ENCODE data around the gene FSHR. TPM values are rescaled to one million over a fixed set of nuclear protein-coding genes. Genes with fewer than 3 reads are reported as not detected.

Gene FSHR
- total RNA-seq, 6 donors from 2014 or later: not detected

- no peak for TF ChIP-seq EP300 (IDR thresholded peaks at IDR 0.05)
- no peak for TF ChIP-seq POLR2AphosphoS5 (IDR thresholded peaks at IDR 0.05)
- no peak for TF ChIP-seq POLR2A (IDR thresholded peaks at IDR 0.05)
- no peak for TF ChIP-seq CTCF (IDR thresholded peaks at IDR 0.05)
- H3K36me3 ChIP-seq: no peaks in the 10 kb centered on the region
Measured at GRCh38 chr2:49123600-49123999, 30.7 kb downstream of the FSHR start.

GRCh38 chr2:49122107-49122506 lies 32.2 kb downstream of the FSHR start:
- WGBS, 2 donors: 72 to 81% methylated on average over 4 of the region's 4 CpGs
- no peak for ATAC-seq (ENCODE audit: low FRiP score in 2 of 2)
- TF ChIP-seq POLR2A (IDR thresholded peaks at IDR 0.05): no peak
- TF ChIP-seq EP300 (IDR thresholded peaks at IDR 0.05): no peak
- no peak for TF ChIP-seq POLR2AphosphoS5 (IDR thresholded peaks at IDR 0.05)
- no peak for TF ChIP-seq CTCF (IDR thresholded peaks at IDR 0.05)
- H3K27ac ChIP-seq: no peak overlapping the region
- H3K36me3 ChIP-seq: no peaks in the 10 kb centered on the region
- H3K27me3 ChIP-seq: no peaks in the 10 kb centered on the region
- no peak for DNase-seq
- H3K9me3 ChIP-seq: no peaks in the 10 kb centered on the region
- H3K4me1 ChIP-seq: no peaks in the 10 kb centered on the region
- no peak overlapping the region for H3K4me3 ChIP-seq

More at GRCh38 chr2:49123600-49123999, 30.7 kb downstream of the FSHR start:
- Histone ChIP-seq H3K27me3 (no peaks in the 10 kb centered on the region), H3K4me1 (no peaks in the 10 kb centered on the region), H3K9me3 (no peaks in the 10 kb centered on the region), H3K4me3 (no peak overlapping the region), H3K27ac (no peak overlapping the region)
- WGBS, 2 donors: 0 to 57% methylated on average over 1 of the region's 1 CpG
- no peak for ATAC-seq (ENCODE audit: low FRiP score in 2 of 2)
- no peak for DNase-seq

- DNase-seq: no peak
Measured at GRCh38 chr2:49113046-49113445, 41.3 kb downstream of the FSHR start.

GRCh38 chr2:49111456-49111855 lies 42.9 kb downstream of the FSHR start:
- no peak for TF ChIP-seq POLR2A (IDR thresholded peaks at IDR 0.05)
- no peak for TF ChIP-seq EP300 (IDR thresholded peaks at IDR 0.05)
- no peak for TF ChIP-seq POLR2AphosphoS5 (IDR thresholded peaks at IDR 0.05)
- no peak for TF ChIP-seq CTCF (IDR thresholded peaks at IDR 0.05)
- H3K27ac ChIP-seq: no peak overlapping the region
- H3K4me1 ChIP-seq: no peaks in the 10 kb centered on the region
- DNase-seq (no peak), ATAC-seq (ENCODE audit: low FRiP score in 2 of 2) (no peak)
- no peaks in the 10 kb centered on the region for H3K36me3 ChIP-seq
- H3K4me3 ChIP-seq: no peak overlapping the region
- H3K9me3 ChIP-seq: no peaks in the 10 kb centered on the region
- 82 to 89% methylated on average over 7 of the region's 7 CpGs for WGBS, 2 donors
- H3K27me3 ChIP-seq: no peaks in the 10 kb centered on the region

More at GRCh38 chr2:49113046-49113445, 41.3 kb downstream of the FSHR start:
- Histone ChIP-seq H3K36me3 (no peaks in the 10 kb centered on the region), H3K27me3 (no peaks in the 10 kb centered on the region), H3K27ac (no peak overlapping the region), H3K9me3 (no peaks in the 10 kb centered on the region), H3K4me3 (no peak overlapping the region), H3K4me1 (no peaks in the 10 kb centered on the region)
- ATAC-seq (ENCODE audit: low FRiP score in 2 of 2): no peak
- TF ChIP-seq EP300 (IDR thresholded peaks at IDR 0.05) (no peak), POLR2AphosphoS5 (IDR thresholded peaks at IDR 0.05) (no peak), CTCF (IDR thresholded peaks at IDR 0.05) (no peak), POLR2A (IDR thresholded peaks at IDR 0.05) (no peak)
- WGBS, 2 donors: 83 to 100% methylated on average over 2 of the region's 2 CpGs

GRCh38 chr2:49111006-49111405 lies 43.3 kb downstream of the FSHR start:
- H3K27ac ChIP-seq: no peak overlapping the region
- no peaks in the 10 kb centered on the region for H3K9me3 ChIP-seq
- no peak for TF ChIP-seq CTCF (IDR thresholded peaks at IDR 0.05)
- no peak for TF ChIP-seq EP300 (IDR thresholded peaks at IDR 0.05)
- TF ChIP-seq POLR2AphosphoS5 (IDR thresholded peaks at IDR 0.05): no peak
- no peak for TF ChIP-seq POLR2A (IDR thresholded peaks at IDR 0.05)
- H3K27me3 ChIP-seq: no peaks in the 10 kb centered on the region
- H3K4me1 ChIP-seq: no peaks in the 10 kb centered on the region
- no peak overlapping the region for H3K4me3 ChIP-seq
- DNase-seq (no peak), ATAC-seq (ENCODE audit: low FRiP score in 2 of 2) (no peak)
- WGBS, 2 donors: 86 to 98% methylated on average over 2 of the region's 2 CpGs
- H3K36me3 ChIP-seq: no peaks in the 10 kb centered on the region

Measured in upper lobe of left lung (tissue), 6 donors.